ENCODE data around the gene UNC50. TPM values are rescaled to one million over a fixed set of nuclear protein-coding genes. Genes with fewer than 3 reads are reported as not detected.
A peak's percentile ranks its signal among the peaks of the same experiment; 100 is the strongest.

Gene UNC50
- total RNA-seq (10 to 100 TPM; 22.2 to 41.3 (median 29.9) TPM), polyA plus RNA-seq (10 to 100 TPM; 59.2 to 63.2 TPM), total RNA-seq (22.1 reads per million, percentile 52 among the genes with 10 or more reads in this experiment)

DNA sequence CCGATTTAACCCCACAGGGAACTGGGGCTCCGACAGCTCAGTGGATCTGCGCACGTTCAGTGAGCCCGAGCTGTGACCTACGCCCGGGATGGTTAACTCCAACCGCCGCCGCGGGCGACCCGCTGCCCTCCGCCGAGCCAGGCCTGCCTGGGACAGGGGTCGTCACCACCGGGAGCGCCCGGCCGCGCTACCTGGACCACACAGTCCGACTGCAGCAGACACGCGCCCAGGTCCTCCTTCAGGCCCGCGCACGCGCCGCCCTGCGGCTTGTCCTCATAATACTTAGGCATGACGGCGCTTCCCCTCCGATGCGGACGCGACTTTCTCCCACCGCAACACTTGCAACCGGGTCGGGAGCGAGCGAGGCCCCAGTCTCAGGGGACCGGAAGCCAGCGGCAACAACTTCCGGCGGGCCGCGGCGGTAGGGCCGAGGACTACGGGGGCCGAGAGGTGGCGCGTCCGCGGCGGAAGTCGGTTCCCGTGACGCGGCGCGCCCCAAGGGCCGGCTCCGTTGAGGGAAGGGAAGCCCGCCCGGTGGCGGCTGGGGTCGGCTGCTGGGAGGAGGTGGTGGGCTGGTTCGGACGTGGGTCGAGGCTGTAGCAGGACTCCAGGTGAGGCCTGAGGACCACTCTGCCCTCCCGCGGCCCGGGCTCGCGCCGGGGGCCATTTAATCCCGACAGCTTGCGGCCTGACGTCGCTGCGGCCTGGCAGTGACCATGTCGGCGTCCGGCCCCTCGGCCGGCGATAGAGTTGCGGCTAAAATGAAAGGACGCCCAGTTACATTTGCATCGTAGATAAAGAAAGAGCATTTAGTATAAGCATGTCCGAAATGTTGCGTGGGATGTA lies at the start of gene UNC50, which contains the start of gene COA5:
Gene UNC50 (plus strand): TSS at position 474 of the 846 bp plus-strand sequence. CDS start 1,171 bp downstream, outside the sequence.
Gene COA5 (minus strand): TSS at position 397 of the 846 bp plus-strand sequence. CDS start 107 bp downstream, at position 290.
- H3K27me3 Mint-ChIP-seq = no peaks in the 10 kb centered on the region
- no peaks in the 10 kb centered on the region for H3K9me3 ChIP-seq (ENCODE audit: control insufficient read depth in 2 of 3, low read length in 3 of 3)
- peaks cover 51 to 82% (median 70%) of the 10 kb centered on the region in 7 donors for H3K4me1 Mint-ChIP-seq
- peak within 1 kb of the TSS; percentile 82 to 97 (median 90) for H3K4me3 Mint-ChIP-seq
- H3K36me3 Mint-ChIP-seq = peaks cover 3 to 21% (median 15%) of the 10 kb centered on the region in 5 donors
- H3K27ac ChIP-seq (ENCODE audit: low read depth, low read length) = peak within 1 kb of the TSS; percentile 97
- H3K36me3 ChIP-seq (ENCODE audit: control insufficient read depth in 2 of 3, insufficient read depth in 3 of 3, low read length in 3 of 3) = peaks cover 0 to 39% (median 3%) of the 10 kb centered on the region in 3 experiments
- peak; percentile 93 for ATAC-seq
- H3K9me3 Mint-ChIP-seq = peaks cover 0 to 6% (median 0%) of the 10 kb centered on the region in 11 donors
- ChIA-PET CTCF (interaction anchor here (0.6 to 1.2 kb wide), 3 partner anchors 40 to 221 kb away, joined by 3 to 5 read pairs (median 3); no protein-coding TSS in a partner anchor), POLR2A (interaction anchor here (0.9 to 2.5 kb wide), 5 partner anchors 10 to 164 kb away, joined by 3 to 9 read pairs (median 8); no protein-coding TSS in a partner anchor)
- no peaks in the 10 kb centered on the region for H3K27me3 ChIP-seq (ENCODE audit: control insufficient read depth in 2 of 2, insufficient read depth in 2 of 2, low read length in 2 of 2)
- peak; percentile 82 to 94 (median 87) for DNase-seq
- H3K4me1 ChIP-seq (ENCODE audit: control insufficient read depth in 2 of 2, insufficient read depth in 2 of 2, low read length in 2 of 2) = peaks cover 39 to 48% of the 10 kb centered on the region in 2 donors
- intact Hi-C loops (cut with micrococcal nuclease) = loop anchor here (1.0 to 10.0 kb wide), 13 partner anchors 8 to 961 kb away; partner anchors contain the start of genes MITD1 (in 2 of the 2), MRPL30 (in 2 of the 2), ACTR1B (in 1 of the 2) and C2orf15 (in 1 of the 2)
- peak within 1 kb of the TSS; percentile 81 to 97 (median 92) for H3K27ac Mint-ChIP-seq
- peak within 1 kb of the TSS; percentile 94 for H3K4me3 ChIP-seq (ENCODE audit: low read length)

DNA sequence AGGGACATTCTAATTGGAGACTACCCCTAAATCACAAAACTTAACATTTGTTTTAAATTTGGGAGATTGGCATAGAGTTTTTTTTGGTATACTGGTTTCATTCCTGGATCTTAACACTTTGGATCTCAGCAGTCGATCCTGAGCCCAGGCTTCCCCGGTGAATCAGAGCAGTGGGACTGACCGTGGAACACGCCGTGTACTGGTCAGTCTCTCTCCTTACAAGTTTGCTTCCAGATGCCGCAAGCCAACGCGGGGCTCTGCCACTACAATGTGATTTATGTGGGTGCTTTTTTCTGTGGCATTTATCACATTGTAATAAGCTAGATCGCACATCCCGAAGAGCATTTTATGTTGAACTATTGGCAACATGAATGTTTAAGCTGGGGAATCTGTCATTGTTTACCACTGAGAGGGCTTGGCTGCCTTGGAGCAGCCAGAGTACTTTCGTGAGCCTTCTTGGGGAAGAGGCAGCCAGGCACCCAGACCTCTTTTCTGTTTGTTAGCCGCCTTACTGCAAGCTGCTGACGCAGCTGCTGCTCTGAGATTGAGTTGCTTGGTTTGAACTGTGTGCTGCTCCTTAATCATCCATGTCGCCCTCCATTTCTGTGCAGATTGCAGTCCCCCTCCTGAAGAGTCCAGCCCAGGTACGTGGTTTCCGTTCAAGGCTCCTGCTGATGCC lies 49.4 kb upstream of the UNC50 start:
- CTCF ChIA-PET = interaction anchor here (2.5 kb wide), 1 partner anchor 146 kb away, joined by 8 read pairs; no protein-coding TSS in a partner anchor
- H3K27me3 ChIP-seq (ENCODE audit: control insufficient read depth in 2 of 2, insufficient read depth in 2 of 2, low read length in 2 of 2) = no peaks in the 10 kb centered on the region
- DNase-seq = no peak
- peaks cover 8 to 53% (median 37%) of the 10 kb centered on the region in 5 donors for H3K36me3 Mint-ChIP-seq
- peak overlapping the region; percentile 34 to 91 (median 77) for H3K27ac Mint-ChIP-seq
- H3K27me3 Mint-ChIP-seq = no peaks in the 10 kb centered on the region
- peak overlapping the region; percentile 46 for H3K27ac ChIP-seq (ENCODE audit: low read depth, low read length)
- H3K36me3 ChIP-seq (ENCODE audit: control insufficient read depth in 2 of 3, insufficient read depth in 3 of 3, low read length in 3 of 3) = peaks cover 18 to 87% (median 36%) of the 10 kb centered on the region in 3 experiments
- peak overlapping the region in 1 of 10 donors; percentile 57 for H3K4me3 Mint-ChIP-seq
- POLR2A ChIA-PET = no interaction called here
- peaks cover 10 to 68% (median 31%) of the 10 kb centered on the region in 7 donors for H3K4me1 Mint-ChIP-seq
- no peaks in the 10 kb centered on the region for H3K4me1 ChIP-seq (ENCODE audit: control insufficient read depth in 2 of 2, insufficient read depth in 2 of 2, low read length in 2 of 2)
- intact Hi-C loops (cut with micrococcal nuclease) = no loop called here
- no peak overlapping the region for H3K4me3 ChIP-seq (ENCODE audit: low read length)
- ATAC-seq = no peak
- H3K9me3 ChIP-seq (ENCODE audit: control insufficient read depth in 2 of 3, low read length in 3 of 3) = no peaks in the 10 kb centered on the region
- H3K9me3 Mint-ChIP-seq = no peaks in the 10 kb centered on the region

DNA sequence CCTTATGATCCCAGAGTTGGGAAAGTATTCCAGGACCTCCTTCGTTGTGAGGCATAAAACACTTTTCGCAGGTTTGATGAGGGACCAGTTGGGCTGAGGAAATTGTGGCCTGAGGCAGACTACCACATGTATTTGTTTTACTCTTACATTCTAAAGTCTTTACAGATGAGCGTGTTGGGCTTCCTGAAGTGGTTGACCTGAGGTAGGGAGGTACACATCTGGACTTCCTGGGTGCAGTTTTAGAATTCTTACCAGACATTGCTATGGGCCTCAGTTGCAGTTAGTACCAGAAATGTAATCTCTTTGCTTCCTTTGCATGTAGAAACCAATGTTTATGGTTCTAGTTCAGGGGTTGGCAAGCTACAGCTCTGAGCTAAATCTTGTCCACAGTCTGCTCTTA lies 48.8 kb upstream of the UNC50 start:
- no peaks in the 10 kb centered on the region for H3K9me3 ChIP-seq (ENCODE audit: control insufficient read depth in 2 of 3, low read length in 3 of 3)
- Mint-ChIP-seq H3K27ac (peak overlapping the region; percentile 54 to 91 (median 65)), H3K4me3 (peak overlapping the region in 1 of 10 donors; percentile 57), H3K4me1 (peaks cover 9 to 70% (median 31%) of the 10 kb centered on the region in 7 donors), H3K9me3 (no peaks in the 10 kb centered on the region), H3K27me3 (no peaks in the 10 kb centered on the region), H3K36me3 (peaks cover 7 to 51% (median 37%) of the 10 kb centered on the region in 5 donors)
- DNase-seq (no peak), ATAC-seq (no peak)
- no peak overlapping the region for H3K4me3 ChIP-seq (ENCODE audit: low read length)
- no peaks in the 10 kb centered on the region for H3K27me3 ChIP-seq (ENCODE audit: control insufficient read depth in 2 of 2, insufficient read depth in 2 of 2, low read length in 2 of 2)
- H3K36me3 ChIP-seq (ENCODE audit: control insufficient read depth in 2 of 3, insufficient read depth in 3 of 3, low read length in 3 of 3) = peaks cover 20 to 87% (median 32%) of the 10 kb centered on the region in 3 experiments
- intact Hi-C loops (cut with micrococcal nuclease) = no loop called here
- POLR2A ChIA-PET = no interaction called here
- H3K27ac ChIP-seq (ENCODE audit: low read depth, low read length) = peak overlapping the region; percentile 19
- no peaks in the 10 kb centered on the region for H3K4me1 ChIP-seq (ENCODE audit: control insufficient read depth in 2 of 2, insufficient read depth in 2 of 2, low read length in 2 of 2)
- CTCF ChIA-PET = no interaction called here

DNA sequence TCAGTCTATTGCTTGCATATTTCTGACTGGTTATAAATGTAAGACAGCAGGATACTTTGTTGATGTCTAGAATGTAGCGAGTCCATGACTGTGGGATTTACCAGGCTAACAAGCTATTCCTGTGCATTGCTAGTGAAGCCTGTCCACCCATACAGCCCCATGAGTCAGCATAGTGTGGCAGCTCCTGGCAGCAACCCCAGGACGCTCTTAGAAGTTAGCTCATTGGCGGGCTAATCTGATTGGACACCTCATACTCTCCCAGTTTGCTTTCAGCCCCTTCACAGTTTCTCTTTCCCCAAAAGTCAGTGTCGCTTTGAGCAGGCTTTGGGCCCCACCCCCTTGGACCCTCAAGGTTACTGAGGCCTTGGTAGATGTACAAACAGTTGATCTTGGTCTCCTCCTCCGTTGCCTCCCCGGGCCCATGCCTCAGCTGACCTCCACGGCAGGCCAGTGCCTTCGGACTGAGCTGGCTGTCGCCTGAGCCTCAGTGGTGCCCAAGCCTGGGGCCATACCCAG lies 48.1 kb upstream of the UNC50 start:
- POLR2A ChIA-PET = no interaction called here
- no peak for DNase-seq
- peaks cover 24 to 87% (median 27%) of the 10 kb centered on the region in 3 experiments for H3K36me3 ChIP-seq (ENCODE audit: control insufficient read depth in 2 of 3, insufficient read depth in 3 of 3, low read length in 3 of 3)

GRCh38 chr2:98561018-98561417 lies 47.4 kb upstream of the UNC50 start:
- H3K9me3 Mint-ChIP-seq = no peaks in the 10 kb centered on the region
- peaks cover 22 to 87% (median 28%) of the 10 kb centered on the region in 3 experiments for H3K36me3 ChIP-seq (ENCODE audit: control insufficient read depth in 2 of 3, insufficient read depth in 3 of 3, low read length in 3 of 3)
- CTCF ChIA-PET = no interaction called here
- no peak overlapping the region for H3K4me3 ChIP-seq (ENCODE audit: low read length)
- intact Hi-C loops (cut with micrococcal nuclease) = no loop called here
- H3K27ac Mint-ChIP-seq = peak overlapping the region in 8 of 9 donors; percentile 9 to 81 (median 52)
- no peak overlapping the region for H3K4me3 Mint-ChIP-seq
- peaks cover 6 to 59% (median 21%) of the 10 kb centered on the region in 7 donors for H3K4me1 Mint-ChIP-seq
- H3K27me3 Mint-ChIP-seq = no peaks in the 10 kb centered on the region
- DNase-seq (no peak), ATAC-seq (no peak)
- H3K4me1 ChIP-seq (ENCODE audit: control insufficient read depth in 2 of 2, insufficient read depth in 2 of 2, low read length in 2 of 2) = no peaks in the 10 kb centered on the region
- POLR2A ChIA-PET = no interaction called here
- H3K27me3 ChIP-seq (ENCODE audit: control insufficient read depth in 2 of 2, insufficient read depth in 2 of 2, low read length in 2 of 2) = no peaks in the 10 kb centered on the region
- H3K27ac ChIP-seq (ENCODE audit: low read depth, low read length) = no peak overlapping the region
- H3K9me3 ChIP-seq (ENCODE audit: control insufficient read depth in 2 of 3, low read length in 3 of 3) = no peaks in the 10 kb centered on the region
- peaks cover 4 to 47% (median 30%) of the 10 kb centered on the region in 5 donors for H3K36me3 Mint-ChIP-seq

More for the DNA sequence above, 48.1 kb upstream of the UNC50 start:
- intact Hi-C loops (cut with micrococcal nuclease) = no loop called here
- Histone ChIP-seq H3K9me3 (ENCODE audit: control insufficient read depth in 2 of 3, low read length in 3 of 3) (no peaks in the 10 kb centered on the region), H3K27me3 (ENCODE audit: control insufficient read depth in 2 of 2, insufficient read depth in 2 of 2, low read length in 2 of 2) (no peaks in the 10 kb centered on the region), H3K27ac (ENCODE audit: low read depth, low read length) (peak overlapping the region; percentile 19), H3K4me1 (ENCODE audit: control insufficient read depth in 2 of 2, insufficient read depth in 2 of 2, low read length in 2 of 2) (no peaks in the 10 kb centered on the region), H3K4me3 (ENCODE audit: low read length) (no peak overlapping the region)
- Mint-ChIP-seq H3K36me3 (peaks cover 7 to 49% (median 34%) of the 10 kb centered on the region in 5 donors), H3K9me3 (no peaks in the 10 kb centered on the region), H3K27ac (peak overlapping the region; percentile 54 to 91 (median 70)), H3K4me1 (peaks cover 8 to 63% (median 26%) of the 10 kb centered on the region in 7 donors), H3K4me3 (peak overlapping the region in 1 of 10 donors; percentile 57), H3K27me3 (no peaks in the 10 kb centered on the region)
- CTCF ChIA-PET = no interaction called here
- ATAC-seq = no peak
